HEK293T (cell line): ENCODE measurements around the gene ARHGAP21.

ENCODE experiments used
- ARNT ChIP-seq: fragments of 450-650 bp; IDR thresholded peaks from 2 replicates; pipeline ENCODE4 v1.6.1; 2017; ENCODE audit warnings: mild to moderate bottlenecking
- FOXK2 ChIP-seq: fragments of 450-650 bp; IDR thresholded peaks from 2 replicates; pipeline ENCODE4 v1.6.1; 2016; ENCODE audit warnings: mild to moderate bottlenecking
- TARDBP ChIP-seq: fragments of 450-650 bp; IDR thresholded peaks from 2 replicates; pipeline ENCODE4 v1.6.1; 2016

GRCh38 chr10:24645784-24646183 lies 77.9 kb downstream of the ARHGAP21 start:
- TF ChIP-seq FOXK2 (no peak), TARDBP (no peak), ARNT (no peak)
